HepG2 (cell line): ENCODE results near the gene MGST2. TPM values are rescaled to one million over a fixed set of nuclear protein-coding genes. Genes with fewer than 3 reads are reported as not detected.

Source experiments
- ATF6 ChIP-seq: sonication (generic); formaldehyde crosslinking; conservative IDR thresholded peaks from 2 replicates; pipeline ENCODE4 v1.4.0; 2020; ENCODE audit warnings: missing genetic modification reagents
- HIC2 ChIP-seq: sonication (generic); formaldehyde crosslinking; IDR thresholded peaks from 2 replicates; pipeline ENCODE4 v1.9.0; 2022; ENCODE audit warnings: low read depth, missing genetic modification reagents
- HOXD1 ChIP-seq: sonication (generic); formaldehyde crosslinking; IDR thresholded peaks from 2 replicates; pipeline ENCODE4 v1.5.0; 2020; ENCODE audit warnings: missing genetic modification reagents
- KLF9 ChIP-seq: IDR thresholded peaks from 2 replicates; pipeline ENCODE4 v1.6.1; 2016; ENCODE audit warnings: low read depth
- LRRFIP1 ChIP-seq: sonication (generic); formaldehyde crosslinking; conservative IDR thresholded peaks from 2 replicates; pipeline ENCODE4 v1.4.0; 2020; ENCODE audit warnings: missing genetic modification reagents
- MATR3 ChIP-seq: sonication (generic); formaldehyde crosslinking; IDR thresholded peaks from 2 replicates; pipeline ENCODE4 v1.4.0; 2020; ENCODE audit warnings: missing genetic modification reagents
- PCBP2 ChIP-seq: fragments of 200-400 bp; formaldehyde crosslinking; optimal IDR thresholded peaks from 2 replicates; pipeline ENCODE3; 2018; ENCODE audit warnings: low read length, low read depth; ENCODE audit not compliant: poor library complexity, severe bottlenecking
- PRDM4 ChIP-seq: sonication (generic); formaldehyde crosslinking; IDR thresholded peaks from 2 replicates; pipeline ENCODE4 v1.9.0; 2021; ENCODE audit warnings: missing genetic modification reagents, borderline replicate concordance
- SKIL ChIP-seq: sonication (generic); formaldehyde crosslinking; IDR thresholded peaks from 2 replicates; pipeline ENCODE4 v1.8.0; 2022; ENCODE audit warnings: missing genetic modification reagents, mild to moderate bottlenecking, moderate library complexity, borderline replicate concordance
- TCF7 ChIP-seq: sonication (generic); IDR thresholded peaks from 2 replicates; pipeline ENCODE4 v1.6.1; 2016; ENCODE audit warnings: antibody characterized with exemption, low read depth
- ZBTB1 ChIP-seq: sonication (generic); formaldehyde crosslinking; IDR thresholded peaks from 2 replicates; pipeline ENCODE4 v1.4.0; 2020; ENCODE audit warnings: missing genetic modification reagents, borderline replicate concordance
- ZNF256 ChIP-seq: sonication (generic); formaldehyde crosslinking; conservative IDR thresholded peaks from 2 replicates; pipeline ENCODE4 v1.4.0; 2020; ENCODE audit warnings: missing genetic modification reagents
- ZNF460 ChIP-seq: sonication (generic); formaldehyde crosslinking; IDR thresholded peaks from 2 replicates; pipeline ENCODE4 v1.5.1; 2020; ENCODE audit warnings: missing genetic modification reagents, mild to moderate bottlenecking, borderline replicate concordance
- ZNF616 ChIP-seq: sonication (generic); formaldehyde crosslinking; IDR thresholded peaks from 2 replicates; pipeline ENCODE4 v1.5.0; 2020; ENCODE audit warnings: low read depth, mild to moderate bottlenecking, missing genetic modification reagents
- polyA plus RNA-seq, 8 experiments: library from polyadenylated mRNA; depleted of rRNA in 3 of 8; stranded (reverse) in 7 of 8; unstranded in 1 of 8; fragments of >200 nt; fragmentation: Illumina TruSeq in 4 of 8; extraction: Trizol in 4 of 8; gene quantifications; 2 replicates each; pipeline versions ENCODE4 v1.2.1 to v1.2.3, GENCODE V29; 2011 to 2016; ENCODE audit warnings: low read depth in 4 of 8, missing spikeins in 1 of 8, mixed read lengths in 1 of 8; ENCODE audit not compliant: insufficient read depth in 1 of 8
- total RNA-seq, 5 experiments: library from RNA; depleted of rRNA; stranded (reverse); fragments of >200 nt; fragmentation: Illumina TruSeq; extraction: Trizol; gene quantifications; 2 replicates each; pipeline ENCODE4 v1.2.3, GENCODE V29; 2016; ENCODE audit warnings: low read depth in 1 of 5

The MGST2 gene
- total and polyA plus RNA-seq, 2 of the 13 experiments (the other 11 are each of a cell fraction or from before 2014, with no cell fraction given), result 205 to 416 TPM

- TF ChIP-seq LRRFIP1 (CRISPR knock-in tag), result no peak
- TF ChIP-seq KLF9, result no peak
- no peak for TF ChIP-seq PRDM4 (CRISPR knock-in tag)
- no peak; the same call in 1 of the 2 replicates for TF ChIP-seq SKIL (CRISPR knock-in tag)
- TF ChIP-seq PCBP2, result no peak
- no peak for TF ChIP-seq ZBTB1 (CRISPR knock-in tag)
- peak; percentile 96 for TF ChIP-seq TCF7
- TF ChIP-seq HOXD1 (CRISPR knock-in tag), result no peak
- no peak for TF ChIP-seq ATF6 (CRISPR knock-in tag)
- no peak for TF ChIP-seq MATR3 (CRISPR knock-in tag)
- TF ChIP-seq ZNF460 (CRISPR knock-in tag), result no peak
- no peak for TF ChIP-seq ZNF616
- no peak for TF ChIP-seq ZNF256
- 0 out of 2 replicates have a peak, but pooled peaks have one; percentile 32 for TF ChIP-seq HIC2 (CRISPR knock-in tag)
Measured at GRCh38 chr4:139738846-139739613, 73.4 kb downstream of the MGST2 start (continued).
